Right forelimb (tissue), 1 donor: ENCODE results near the gene FGGY.

Experiments used
- DNase-seq: peaks from one replicate; pipeline ENCODE4 v3.0.0-alpha.2; 2018

Gene FGGY

DNA sequence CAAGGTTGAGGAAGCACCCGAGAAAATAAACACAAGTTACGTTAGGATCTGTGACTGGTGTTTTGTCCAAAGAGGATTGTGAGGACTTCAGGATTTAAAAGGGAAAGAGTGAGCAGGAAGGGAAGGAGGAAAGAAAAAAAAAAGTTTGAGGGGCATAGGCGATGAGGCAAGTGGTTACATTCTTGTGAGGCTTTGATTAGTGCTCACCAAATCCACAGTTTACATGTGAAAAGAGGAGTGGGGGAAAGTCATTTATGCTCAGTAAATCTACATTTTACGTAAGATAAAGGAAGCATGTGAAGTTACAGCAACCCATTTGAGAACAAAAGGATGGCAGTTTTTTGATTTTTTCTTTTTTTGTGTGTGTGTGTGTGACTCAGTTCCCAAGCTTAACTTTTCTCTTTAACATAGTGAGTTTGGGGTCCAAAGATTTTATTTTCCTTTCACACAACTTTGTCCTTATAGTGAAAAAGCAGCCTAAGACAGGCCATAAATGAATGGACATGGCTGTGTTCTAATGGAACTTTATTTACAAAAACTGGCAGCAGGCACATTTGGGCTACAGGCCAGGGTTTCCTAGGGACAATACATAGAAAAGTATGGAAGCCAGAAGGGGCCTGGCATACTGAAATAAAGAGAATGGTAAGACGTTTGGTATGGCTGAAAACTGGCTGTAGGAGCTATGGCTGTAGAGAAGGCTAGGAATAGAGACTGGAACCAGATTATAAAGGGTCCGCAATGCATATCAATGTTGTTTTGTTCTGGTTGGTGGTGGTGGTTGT, 121.7 kb downstream of the FGGY start:
- no peak for DNase-seq

- DNase-seq: no peak
Measured at GRCh38 chr1:59419361-59420140, 122.7 kb downstream of the FGGY start.

GRCh38 chr1:59421232-59421920, 124.5 kb downstream of the FGGY start:
- DNase-seq: no peak

DNA sequence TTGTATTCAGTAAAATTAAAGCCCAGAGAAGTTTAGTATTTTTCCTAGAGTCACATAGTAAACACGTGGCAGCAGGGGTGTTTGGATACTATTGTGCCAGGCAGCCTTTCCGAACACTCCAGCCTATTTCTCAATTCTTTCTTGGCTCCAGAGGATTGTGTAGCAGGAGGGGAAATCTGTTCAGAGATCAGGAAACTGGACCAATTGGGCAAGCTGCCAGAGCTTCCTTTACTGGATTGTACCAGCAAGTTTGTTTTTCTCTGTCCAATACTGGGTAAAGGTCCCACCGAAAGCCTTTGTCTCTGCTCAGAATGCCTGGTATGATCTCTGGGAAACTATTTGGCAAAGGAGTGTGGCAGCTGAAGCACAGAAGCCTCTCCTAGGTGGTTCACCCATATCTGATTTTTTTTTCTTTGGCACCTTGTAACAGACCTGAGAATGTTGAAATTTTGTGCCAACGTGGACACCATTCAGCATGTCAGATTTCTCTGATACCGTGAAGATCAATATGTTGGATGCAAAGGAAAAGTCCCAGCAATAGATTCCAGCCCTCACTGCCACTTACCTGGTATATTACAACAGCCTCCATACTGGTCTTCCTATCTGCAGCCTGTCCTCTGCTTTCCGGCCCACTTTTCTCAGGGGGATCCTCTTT, 126.2 kb downstream of the FGGY start:
- DNase-seq: no peak

DNA sequence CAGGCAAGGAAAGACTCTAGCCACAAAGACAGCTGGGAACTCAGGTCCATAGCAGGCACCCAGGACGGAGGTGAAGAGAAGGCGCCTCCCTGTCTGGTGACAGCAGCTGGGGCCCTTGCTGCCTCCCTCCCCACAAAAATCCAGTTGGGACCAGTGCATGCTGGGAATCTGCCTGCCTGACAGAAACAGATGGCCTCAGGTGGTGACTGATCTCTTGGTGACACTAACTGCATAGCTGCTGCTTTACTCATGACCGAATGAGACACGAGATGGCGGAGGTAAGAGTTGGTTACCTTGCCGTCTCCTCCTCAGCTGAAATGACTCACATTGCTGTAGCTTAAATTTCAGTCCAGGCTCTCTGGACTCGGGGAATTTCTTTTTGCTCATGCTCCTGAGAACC, 130.3 kb downstream of the FGGY start:
- no peak for DNase-seq

DNA sequence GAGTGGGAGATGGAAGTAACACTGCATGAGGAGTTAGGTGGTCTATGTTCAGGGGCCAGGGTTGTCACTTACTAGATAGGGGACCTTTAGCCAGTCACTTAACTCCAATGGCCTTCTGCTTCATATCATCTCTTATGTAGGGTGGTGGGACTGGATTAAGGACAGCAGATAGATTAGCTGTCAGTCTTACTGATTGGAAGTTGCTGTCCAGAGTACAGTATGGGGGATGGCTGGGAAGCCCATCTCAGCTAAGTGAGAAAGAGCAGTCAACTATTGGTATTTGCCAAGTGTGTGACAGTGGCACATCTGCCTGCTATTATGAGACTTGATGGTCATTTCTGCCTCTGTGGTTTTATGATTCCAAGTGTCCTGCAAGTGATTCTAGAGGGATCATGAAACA, 130.9 kb downstream of the FGGY start:
- no peak for DNase-seq

DNA sequence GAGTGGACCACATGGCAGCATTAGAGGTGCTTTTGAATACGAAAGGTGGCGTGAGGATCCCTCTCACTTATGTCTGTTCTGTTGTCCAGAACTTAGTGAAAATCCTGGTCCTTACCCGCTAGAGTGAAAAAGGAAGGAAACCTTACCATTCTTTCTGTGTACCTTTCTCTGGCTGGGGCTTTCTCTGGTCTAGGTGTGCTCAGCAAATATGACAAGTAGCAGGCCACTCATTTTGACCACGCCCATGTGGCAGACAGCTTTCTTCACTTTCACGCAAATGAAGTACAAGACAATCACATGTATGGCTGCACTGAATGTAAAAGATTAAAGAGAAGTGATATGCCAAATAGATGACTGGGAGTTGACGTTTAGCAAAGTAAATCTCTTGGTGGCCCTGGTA, 131.9 kb downstream of the FGGY start:
- no peak for DNase-seq

GRCh38 chr1:59429656-59430055, 132.8 kb downstream of the FGGY start:
- DNase-seq: no peak

- DNase-seq: no peak
Measured at GRCh38 chr1:59431566-59432294, 134.8 kb downstream of the FGGY start.

GRCh38 chr1:59432531-59433439, 135.9 kb downstream of the FGGY start:
- DNase-seq: no peak

GRCh38 chr1:59433440-59433813, 136.5 kb downstream of the FGGY start:
- DNase-seq: peak; percentile 68

DNA sequence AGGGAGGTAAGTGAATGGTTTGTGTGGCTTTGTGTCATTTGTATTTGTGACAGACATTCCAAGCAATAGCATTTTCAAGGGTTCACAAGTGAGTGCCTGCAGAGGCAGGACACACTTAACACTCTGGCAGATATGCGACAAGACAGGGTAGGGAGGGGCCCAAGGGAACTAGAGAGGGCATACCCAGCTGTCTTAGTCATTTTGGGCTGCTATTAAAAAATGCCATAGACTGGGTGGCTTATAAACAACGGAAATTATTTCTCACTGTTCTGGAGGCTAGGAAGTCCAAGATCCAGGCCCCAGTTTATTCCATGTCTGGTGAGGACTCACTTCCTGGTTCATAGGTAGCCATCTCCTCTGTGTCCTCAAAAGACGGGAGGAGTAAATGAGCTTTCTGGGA, 137.4 kb downstream of the FGGY start:
- no peak for DNase-seq

GRCh38 chr1:59436637-59437036, 139.7 kb downstream of the FGGY start:
- DNase-seq: no peak

GRCh38 chr1:59438058-59438560, 141.2 kb downstream of the FGGY start:
- DNase-seq: no peak

DNA sequence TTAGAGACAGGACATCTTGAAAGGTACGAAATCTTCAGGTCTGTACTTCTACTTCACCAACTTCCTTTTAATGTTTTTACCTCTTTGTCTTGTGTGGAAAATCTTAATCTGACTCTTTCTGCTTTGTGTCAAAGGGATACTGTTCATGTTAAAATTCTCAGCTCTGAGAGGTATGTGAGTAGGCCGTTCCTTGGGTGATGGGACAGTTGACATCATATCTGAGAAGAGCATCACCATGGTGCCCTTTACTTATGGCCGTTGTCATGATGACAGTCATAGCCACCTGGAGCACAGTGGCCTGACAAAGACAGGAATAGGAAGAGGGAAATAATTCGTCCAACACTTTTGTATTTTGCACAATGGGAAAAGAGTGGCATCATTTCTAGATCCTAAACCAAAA, 145.6 kb downstream of the FGGY start:
- no peak for DNase-seq

DNA sequence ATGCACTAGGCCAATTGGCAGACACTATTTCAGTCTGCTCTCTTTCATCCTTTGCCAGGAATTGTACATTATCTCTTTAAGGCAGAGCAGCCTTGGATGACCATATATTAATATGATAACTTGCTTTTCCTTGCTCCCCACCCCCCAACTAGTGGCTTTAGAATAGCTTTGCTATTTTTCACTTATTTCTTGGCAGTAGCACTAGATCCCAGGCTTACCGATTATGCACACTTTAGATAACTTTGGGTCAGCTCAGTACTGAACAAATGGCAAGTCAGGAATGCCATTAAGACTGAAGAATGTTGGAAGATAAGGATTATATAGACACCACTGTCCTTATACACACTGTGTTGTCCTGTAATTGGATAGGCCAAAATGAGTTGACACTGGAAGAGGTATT, 146.4 kb downstream of the FGGY start:
- DNase-seq: no peak

DNA sequence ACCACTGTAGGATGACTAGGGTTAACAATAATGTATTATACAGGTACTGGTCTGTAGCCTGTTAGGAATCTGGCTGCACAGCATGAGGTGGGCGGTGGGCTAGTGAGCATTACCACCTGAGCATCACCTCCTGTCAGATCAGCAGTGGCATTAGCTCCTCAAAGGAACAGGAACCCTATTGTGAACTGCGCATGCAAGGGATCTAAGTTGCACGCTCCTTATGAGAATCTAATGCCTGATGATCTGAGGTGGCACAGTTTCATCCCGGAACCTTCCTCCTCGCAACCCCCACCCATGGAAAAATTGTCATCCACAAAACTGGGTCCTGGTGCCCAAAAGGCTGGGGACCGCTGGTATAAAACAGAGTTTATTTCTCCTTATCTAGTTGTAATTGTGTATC, 147.6 kb downstream of the FGGY start:
- no peak for DNase-seq

DNA sequence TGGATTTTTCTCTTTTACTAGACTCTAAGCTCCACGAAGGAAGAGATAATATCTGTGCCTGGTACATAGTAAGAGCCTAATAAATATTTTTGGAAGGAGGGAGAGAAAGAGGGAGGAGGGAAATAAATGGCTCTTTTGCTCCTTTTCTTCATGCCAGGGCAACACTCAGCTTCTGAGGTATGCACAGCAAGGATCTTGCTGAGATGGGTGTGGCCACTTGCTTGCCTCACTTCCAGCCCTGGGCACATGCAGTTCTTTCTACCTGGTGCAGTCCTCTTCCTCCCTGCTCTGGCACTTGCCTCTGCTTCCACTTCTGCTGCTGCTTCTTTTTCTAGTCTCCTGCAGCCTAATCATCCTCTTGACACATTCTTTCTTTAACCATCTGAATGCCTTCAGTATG, 148.1 kb downstream of the FGGY start:
- DNase-seq: no peak

GRCh38 chr1:59446257-59446901, 149.5 kb downstream of the FGGY start:
- DNase-seq: no peak

GRCh38 chr1:59452026-59452425, 155.1 kb downstream of the FGGY start:
- no peak for DNase-seq

GRCh38 chr1:59452559-59452958, 155.7 kb downstream of the FGGY start:
- DNase-seq: no peak
